IPS DF 6.9 (cell line): Measurements from ENCODE around the gene SPEF2.

Experiments used
- DNase-seq: peaks from one replicate; pipeline ENCODE4 v3.0.0-alpha.2; 2013; ENCODE audit warnings: low read depth, low spot score
- H3K27ac ChIP-seq: one replicate; pipeline ENCODE4 v1.5.1; 2013; ENCODE audit warnings: low read length, control low read depth
- H3K27me3 ChIP-seq: 2 replicates; pipeline ENCODE4 v1.6.1; 2013; ENCODE audit warnings: mild to moderate bottlenecking, low read length; ENCODE audit not compliant: control insufficient read depth, insufficient read depth
- H3K36me3 ChIP-seq: 2 replicates; pipeline ENCODE4 v1.6.1; 2013; ENCODE audit warnings: low read length; ENCODE audit not compliant: control insufficient read depth, insufficient read depth
- H3K4me1 ChIP-seq: 2 replicates; pipeline ENCODE4 v1.6.1; 2013; ENCODE audit warnings: low read length; ENCODE audit not compliant: control insufficient read depth, insufficient read depth
- H3K4me3 ChIP-seq: 2 replicates; pipeline ENCODE4 v1.5.1; 2013; ENCODE audit warnings: mild to moderate bottlenecking, low read length
- H3K9me3 ChIP-seq: 2 replicates; pipeline ENCODE4 v1.6.1; 2013; ENCODE audit warnings: low read length, inconsistent platforms; ENCODE audit not compliant: control insufficient read depth, insufficient read depth
- WGBS: extraction: QIAGEN DNeasy Blood & Tissue Kit; methylation state at CpG from one replicate; pipeline ENCODE4 v1.1.7; 2013; ENCODE audit warnings: mixed read lengths, missing lambda C conversion rate; ENCODE audit not compliant: insufficient read length, insufficient coverage; 5-methylcytosine and 5-hydroxymethylcytosine counted together

The SPEF2 gene

DNA sequence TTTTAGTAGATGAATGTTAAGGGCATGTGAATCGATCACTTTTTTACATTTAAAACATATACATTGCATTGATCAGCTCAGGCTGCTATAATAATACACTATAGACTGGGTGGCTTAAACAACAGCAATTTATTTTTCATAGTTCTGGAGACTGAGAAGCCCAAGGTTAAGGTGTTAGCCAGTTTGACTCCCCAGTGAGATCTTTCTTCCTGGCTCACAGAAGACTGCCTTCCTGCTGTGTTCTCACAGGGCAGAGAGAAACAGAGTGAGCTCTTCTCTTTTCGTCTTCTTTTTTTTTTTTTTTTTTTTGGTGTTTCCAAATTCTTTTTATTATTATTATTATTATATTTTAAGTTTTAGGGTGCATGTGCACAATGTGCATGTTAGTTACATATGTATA, 56.4 kb downstream of the SPEF2 start:
- WGBS: no CpG with 5 or more reads among the region's 2 CpGs
- no peak overlapping the region for H3K27ac ChIP-seq
- H3K27me3 ChIP-seq: no peaks in the 10 kb centered on the region
- no peak for DNase-seq
- H3K36me3 ChIP-seq: no peaks in the 10 kb centered on the region
- no peaks in the 10 kb centered on the region; the same call in 1 of the 2 replicates for H3K4me1 ChIP-seq
- no peaks in the 10 kb centered on the region for H3K9me3 ChIP-seq
- H3K4me3 ChIP-seq: no peak overlapping the region

DNA sequence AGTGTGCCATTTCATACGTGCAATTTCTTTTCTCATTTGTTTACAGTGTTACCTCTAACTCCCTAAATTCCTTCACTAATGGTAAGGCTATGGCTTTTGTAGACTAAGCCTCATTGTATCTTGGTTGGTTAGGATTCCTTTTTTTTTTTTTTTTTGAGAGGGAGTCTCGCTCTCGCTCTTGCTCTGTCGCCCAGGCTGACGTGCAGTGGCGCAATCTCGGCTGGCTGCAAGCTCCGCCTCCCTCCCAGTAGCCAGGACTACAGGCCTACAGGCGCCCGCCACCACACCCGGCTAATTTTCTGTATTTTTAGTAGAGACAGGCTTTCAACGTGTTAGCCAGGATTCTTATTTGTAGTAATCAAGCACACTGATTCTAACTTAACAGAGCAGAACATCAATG, 57.7 kb downstream of the SPEF2 start:
- Histone ChIP-seq H3K27me3 (no peaks in the 10 kb centered on the region), H3K4me3 (no peak overlapping the region), H3K9me3 (no peaks in the 10 kb centered on the region), H3K36me3 (no peaks in the 10 kb centered on the region), H3K4me1 (no peaks in the 10 kb centered on the region; the same call in 1 of the 2 replicates), H3K27ac (no peak overlapping the region)
- WGBS: no CpG with 5 or more reads among the region's 12 CpGs
- no peak for DNase-seq

DNA sequence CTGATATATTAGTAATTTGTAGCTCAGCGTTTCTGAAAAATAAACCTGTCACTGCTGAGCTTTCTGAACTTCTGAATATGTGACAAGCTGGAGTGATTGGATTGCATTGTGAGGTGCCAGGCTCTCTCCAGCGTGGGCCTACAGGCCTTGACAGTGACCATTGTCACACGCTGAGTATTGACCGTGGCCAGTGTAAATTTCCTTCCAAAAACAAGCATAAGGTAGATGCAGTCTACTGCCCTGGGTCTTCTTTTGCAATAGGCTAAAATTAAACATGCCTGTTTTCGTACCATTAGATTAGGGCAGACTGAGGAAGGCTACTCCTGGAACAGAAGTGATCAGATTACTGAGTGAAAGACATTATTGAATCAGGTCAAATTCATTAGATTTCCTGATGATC, 60.2 kb downstream of the SPEF2 start:
- Histone ChIP-seq H3K4me1 (no peaks in the 10 kb centered on the region; the same call in 1 of the 2 replicates), H3K4me3 (no peak overlapping the region)

DNA sequence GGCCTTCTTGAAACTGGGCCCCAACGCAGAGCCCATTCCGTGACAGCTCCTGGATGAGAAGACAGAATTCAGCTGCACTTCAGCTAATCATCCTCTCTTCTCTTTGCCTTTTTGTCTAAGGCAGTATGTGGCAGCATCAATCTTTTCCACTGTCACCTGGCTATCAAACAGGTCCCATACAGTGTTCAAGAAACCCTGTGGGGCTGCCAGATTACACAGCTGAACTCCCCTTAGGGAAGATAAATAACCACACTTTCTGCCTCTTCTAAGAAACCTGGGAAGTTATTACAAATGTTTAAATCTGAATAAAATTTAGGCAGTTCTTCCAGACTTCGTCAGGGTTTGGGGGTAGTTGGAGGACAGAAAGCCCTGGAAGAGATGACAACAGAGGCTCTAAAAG, 61.0 kb downstream of the SPEF2 start:
- Histone ChIP-seq H3K36me3 (no peaks in the 10 kb centered on the region), H3K27me3 (no peaks in the 10 kb centered on the region), H3K4me3 (no peak overlapping the region), H3K27ac (no peak overlapping the region), H3K4me1 (no peaks in the 10 kb centered on the region; the same call in 1 of the 2 replicates), H3K9me3 (no peaks in the 10 kb centered on the region)
- DNase-seq: no peak
- WGBS: no CpG with 5 or more reads among the region's 3 CpGs

More for the DNA sequence above, 60.2 kb downstream of the SPEF2 start:
- H3K27me3 ChIP-seq: no peaks in the 10 kb centered on the region
- H3K36me3 ChIP-seq: no peaks in the 10 kb centered on the region
- no peak for DNase-seq
- no peaks in the 10 kb centered on the region for H3K9me3 ChIP-seq
- H3K27ac ChIP-seq: no peak overlapping the region
- WGBS: no CpG with 5 or more reads among the region's 5 CpGs

DNA sequence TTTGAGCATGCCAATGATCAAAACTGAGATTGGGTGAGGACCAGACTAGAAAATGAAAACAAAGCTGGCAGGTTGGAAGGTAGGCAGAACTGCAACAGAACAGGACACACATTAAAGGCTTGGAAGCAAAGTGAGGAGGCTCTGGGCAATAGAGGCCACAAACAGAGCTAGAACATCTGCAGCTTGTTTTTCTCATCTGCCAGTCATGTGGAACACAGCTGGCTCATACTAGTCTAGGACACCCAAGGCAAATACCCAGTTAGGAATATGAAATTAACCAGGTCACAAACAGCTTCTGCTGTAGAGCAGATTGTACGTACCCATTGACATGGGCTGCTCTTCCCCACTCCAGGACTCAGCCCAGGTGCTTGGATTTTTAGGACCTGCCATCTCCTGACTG, 61.7 kb downstream of the SPEF2 start:
- no peak for DNase-seq
- H3K36me3 ChIP-seq: no peaks in the 10 kb centered on the region
- H3K9me3 ChIP-seq: no peaks in the 10 kb centered on the region
- no peaks in the 10 kb centered on the region for H3K27me3 ChIP-seq
- no peak overlapping the region for H3K27ac ChIP-seq
- WGBS: no CpG with 5 or more reads among the region's 1 CpG
- no peaks in the 10 kb centered on the region; the same call in 1 of the 2 replicates for H3K4me1 ChIP-seq
- no peak overlapping the region for H3K4me3 ChIP-seq

DNA sequence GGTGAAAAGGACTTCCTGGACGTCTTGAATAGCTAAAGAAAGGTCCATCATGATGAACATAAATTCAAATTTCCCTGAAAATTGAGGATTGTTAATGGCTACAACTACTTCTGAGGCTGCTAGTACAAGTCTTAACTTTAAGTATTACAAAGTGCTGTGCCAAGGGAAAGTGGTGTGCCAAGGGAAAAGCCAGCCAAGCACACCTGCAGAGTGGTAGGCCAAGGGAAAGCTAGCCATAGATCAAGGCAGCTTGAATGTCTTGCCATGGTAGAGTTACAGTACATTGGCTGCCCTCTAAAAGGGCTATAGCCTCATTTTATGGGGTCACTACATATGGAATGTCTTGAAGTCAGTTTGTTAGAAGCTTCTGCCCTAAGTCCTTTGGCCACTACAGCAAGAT, 64.2 kb downstream of the SPEF2 start:
- Histone ChIP-seq H3K36me3 (no peaks in the 10 kb centered on the region), H3K9me3 (no peaks in the 10 kb centered on the region), H3K27ac (no peak overlapping the region), H3K4me3 (no peak overlapping the region), H3K27me3 (no peaks in the 10 kb centered on the region), H3K4me1 (no peaks in the 10 kb centered on the region)
- no CpG with 5 or more reads among the region's 1 CpG for WGBS
- no peak for DNase-seq

DNA sequence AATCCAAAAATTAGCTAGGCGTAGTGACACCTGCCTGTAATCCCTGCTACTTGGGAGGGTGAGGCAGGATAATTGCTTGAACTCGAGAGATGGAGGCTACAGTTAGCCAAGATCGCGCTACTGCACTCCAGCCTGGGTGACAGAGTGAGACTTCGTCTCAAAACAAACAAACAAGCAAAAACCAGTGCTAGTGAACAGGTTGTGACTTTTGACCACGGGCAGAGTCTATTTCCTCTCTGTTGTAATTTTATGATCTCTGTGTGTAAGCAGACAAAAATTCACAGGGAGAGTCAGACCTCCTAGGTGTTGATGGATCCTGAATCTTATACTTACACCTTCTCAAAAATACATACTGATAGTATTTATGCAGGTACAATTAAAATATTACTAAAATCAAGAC, 65.8 kb downstream of the SPEF2 start:
- H3K9me3 ChIP-seq: no peaks in the 10 kb centered on the region
- no peaks in the 10 kb centered on the region for H3K36me3 ChIP-seq
- no peak overlapping the region for H3K27ac ChIP-seq
- H3K4me1 ChIP-seq: no peaks in the 10 kb centered on the region
- no peaks in the 10 kb centered on the region for H3K27me3 ChIP-seq
- no peak for DNase-seq
- H3K4me3 ChIP-seq: no peak overlapping the region
- no CpG with 5 or more reads among the region's 6 CpGs for WGBS

DNA sequence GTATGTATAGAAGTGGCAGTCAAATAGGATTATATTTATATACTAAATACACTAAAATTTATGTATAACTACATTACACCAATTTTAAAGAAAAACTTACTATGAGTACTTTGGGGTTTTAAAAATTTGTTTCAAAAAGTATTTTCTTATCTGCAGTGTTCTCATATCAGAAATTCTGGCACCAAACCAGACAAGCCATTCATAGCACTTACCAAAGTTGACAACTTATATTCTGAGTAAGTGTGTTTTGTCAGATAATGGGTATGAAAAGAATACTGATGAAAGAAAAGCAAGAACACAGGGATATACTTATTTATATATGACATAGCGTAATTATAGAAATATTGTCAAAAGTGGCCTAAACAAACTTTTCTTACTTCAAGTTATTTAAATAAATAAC, 67.5 kb downstream of the SPEF2 start:
- no peak for DNase-seq
- Histone ChIP-seq H3K4me3 (no peak overlapping the region), H3K4me1 (no peaks in the 10 kb centered on the region), H3K9me3 (no peaks in the 10 kb centered on the region), H3K27me3 (no peaks in the 10 kb centered on the region), H3K36me3 (no peaks in the 10 kb centered on the region), H3K27ac (no peak overlapping the region)
- WGBS: no CpG with 5 or more reads among the region's 1 CpG

DNA sequence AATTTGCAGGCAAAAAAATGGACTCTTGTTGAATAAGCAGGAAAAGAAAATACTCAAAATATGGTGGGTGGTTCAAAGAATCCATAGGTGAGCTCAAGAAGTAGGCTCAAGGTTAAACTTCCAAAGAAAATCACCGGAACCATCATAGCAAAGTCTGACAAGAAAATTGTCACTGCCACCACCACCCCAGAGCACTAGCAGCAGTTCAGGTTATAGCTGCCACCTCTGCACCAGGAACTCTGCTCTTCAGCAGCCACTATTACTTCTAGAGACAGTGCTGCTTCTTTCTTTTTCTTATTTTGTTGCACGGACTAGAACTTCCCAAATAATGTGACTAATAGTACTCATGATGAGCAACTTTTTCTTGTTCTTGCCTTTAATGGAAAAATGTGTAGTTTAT, 70.3 kb downstream of the SPEF2 start:
- WGBS: no CpG with 5 or more reads among the region's 2 CpGs
- no peaks in the 10 kb centered on the region for H3K4me1 ChIP-seq

DNA sequence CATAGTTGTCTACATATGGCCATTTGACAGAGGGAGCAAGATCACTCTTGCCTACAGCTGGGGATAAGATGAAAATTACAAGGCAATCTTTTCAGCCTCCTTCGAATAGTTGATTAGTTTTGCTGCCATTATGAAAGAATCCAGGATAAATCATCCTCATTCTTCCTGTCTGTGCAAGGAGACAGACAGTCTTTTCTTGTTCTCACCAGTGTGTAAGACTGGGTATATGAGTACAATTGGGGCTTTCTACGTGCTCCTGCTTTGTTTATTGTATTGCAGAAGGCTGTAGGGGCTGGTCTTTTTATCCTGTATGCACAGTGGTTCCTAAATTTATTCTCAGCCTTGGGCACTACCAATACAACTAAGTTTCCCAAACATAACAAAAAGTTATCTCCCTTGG, 76.8 kb downstream of the SPEF2 start:
- no peaks in the 10 kb centered on the region for H3K36me3 ChIP-seq
- DNase-seq: no peak
- no peaks in the 10 kb centered on the region for H3K9me3 ChIP-seq
- H3K27me3 ChIP-seq: no peaks in the 10 kb centered on the region
- no peak overlapping the region for H3K27ac ChIP-seq
- no CpG with 5 or more reads among the region's 2 CpGs for WGBS
- no peaks in the 10 kb centered on the region for H3K4me1 ChIP-seq
- no peak overlapping the region for H3K4me3 ChIP-seq

More for the DNA sequence above, 70.3 kb downstream of the SPEF2 start:
- H3K36me3 ChIP-seq: no peaks in the 10 kb centered on the region
- no peak for DNase-seq
- no peaks in the 10 kb centered on the region for H3K9me3 ChIP-seq
- H3K27ac ChIP-seq: no peak overlapping the region
- no peaks in the 10 kb centered on the region for H3K27me3 ChIP-seq
- no peak overlapping the region for H3K4me3 ChIP-seq

DNA sequence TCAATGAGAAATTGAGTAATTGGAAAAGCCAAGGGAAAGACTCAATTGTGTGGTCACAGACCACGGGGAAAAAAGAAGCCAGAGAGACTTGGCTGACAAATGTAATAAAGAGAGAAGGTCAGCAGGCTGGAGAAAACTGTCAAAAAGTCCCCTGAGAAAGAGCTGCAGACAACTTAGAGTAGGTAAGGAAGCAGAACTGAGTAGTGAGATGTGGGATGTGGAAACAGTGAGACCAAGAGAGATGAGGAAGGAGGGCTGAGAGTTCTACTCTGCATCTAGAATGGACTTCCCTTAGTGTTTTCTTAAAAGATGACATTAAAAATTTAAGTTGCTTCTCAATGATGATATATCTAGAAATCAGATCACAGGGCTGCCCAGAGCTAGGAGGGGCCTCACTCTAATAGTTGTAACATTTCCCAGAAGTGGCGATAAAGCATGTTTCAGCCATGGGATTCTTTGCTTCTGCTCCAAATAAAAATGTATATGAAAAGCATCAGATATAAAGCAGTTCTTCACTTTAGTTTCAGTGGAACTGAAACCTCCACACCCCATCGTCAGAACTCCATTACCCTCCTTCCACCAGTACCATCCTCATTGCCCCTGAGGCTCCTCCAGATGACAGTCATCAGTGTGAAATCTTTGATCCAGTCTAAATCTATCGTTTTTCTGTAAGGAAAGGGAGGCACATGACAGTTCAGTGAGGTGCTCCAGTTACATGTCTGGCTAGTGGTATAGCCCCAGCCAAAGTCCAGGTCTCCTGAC, 80.6 kb downstream of the SPEF2 start:
- H3K9me3 ChIP-seq: no peaks in the 10 kb centered on the region
- H3K27me3 ChIP-seq: no peaks in the 10 kb centered on the region
- no peaks in the 10 kb centered on the region for H3K36me3 ChIP-seq
- no peak overlapping the region for H3K4me3 ChIP-seq
- H3K4me1 ChIP-seq: no peaks in the 10 kb centered on the region
- no peak for DNase-seq
- no CpG with 5 or more reads among the region's 4 CpGs for WGBS
- no peak overlapping the region for H3K27ac ChIP-seq
